HUES6 (cell line): ENCODE results near the gene RRP1B.
"Not testable (repeated sequence)": the region's sequence is repeated elsewhere in the genome, so short reads cannot be mapped to it uniquely, and the experiment has no call there.

ENCODE experiments used
- H3K27ac ChIP-seq: 2 replicates; pipeline ENCODE4 v1.7.0; 2013; ENCODE audit warnings: low read depth, mild to moderate bottlenecking, low read length, inconsistent platforms
- H3K27me3 ChIP-seq: 2 replicates; pipeline ENCODE4 v1.6.1; 2013; ENCODE audit warnings: low read length; ENCODE audit not compliant: control insufficient read depth, insufficient read depth
- H3K36me3 ChIP-seq: 2 replicates; pipeline ENCODE4 v1.6.1; 2013; ENCODE audit warnings: low read length; ENCODE audit not compliant: control insufficient read depth, insufficient read depth
- H3K4me1 ChIP-seq: 2 replicates; pipeline ENCODE4 v1.6.1; 2013; ENCODE audit warnings: low read length; ENCODE audit not compliant: control insufficient read depth, insufficient read depth
- H3K4me3 ChIP-seq: 2 replicates; pipeline ENCODE4 v1.5.1; 2013; ENCODE audit warnings: low read depth, low read length
- H3K9ac ChIP-seq: one replicate; pipeline ENCODE4 v1.6.1; 2013; ENCODE audit warnings: mild to moderate bottlenecking, low read length
- H3K9me3 ChIP-seq: 2 replicates; pipeline ENCODE4 v1.6.1; 2013; ENCODE audit warnings: low read depth, low read length; ENCODE audit not compliant: control insufficient read depth, insufficient read depth

RRP1B gene

GRCh38 chr21:43659136-43660000, at the start of gene RRP1B, which contains the start of gene HSF2BP:
Gene RRP1B, plus strand, starts transcription at chr21:43659560. Its CDS starts 105 bp downstream, at chr21:43659665.
Gene HSF2BP, minus strand, starts transcription at chr21:43659488. Its CDS starts 1,392 bp downstream, at chr21:43658096.
- H3K27ac ChIP-seq = peak within 1 kb of the TSS; percentile 79; the same call in 1 of the 2 replicates
- no peaks in the 10 kb centered on the region for H3K27me3 ChIP-seq
- H3K4me3 ChIP-seq = peak within 1 kb of the TSS; percentile 96
- H3K4me1 ChIP-seq = 0 out of 2 replicates have a peak, but pooled peaks cover 9% of the 10 kb centered on the region
- no peaks in the 10 kb centered on the region for H3K9me3 ChIP-seq
- peak within 1 kb of the TSS; percentile 96 for H3K9ac ChIP-seq
- peaks cover 31% of the 10 kb centered on the region for H3K36me3 ChIP-seq

- Histone ChIP-seq H3K4me1 (peaks cover 6% of the 10 kb centered on the region), H3K9ac (no peak overlapping the region), H3K4me3 (no peak overlapping the region), H3K36me3 (no peaks in the 10 kb centered on the region), H3K27ac (no peak overlapping the region), H3K9me3 (no peaks in the 10 kb centered on the region), H3K27me3 (no peaks in the 10 kb centered on the region)
These were observed 47.6 kb upstream of the RRP1B start for GRCh38 chr21:43611598-43612369.

DNA sequence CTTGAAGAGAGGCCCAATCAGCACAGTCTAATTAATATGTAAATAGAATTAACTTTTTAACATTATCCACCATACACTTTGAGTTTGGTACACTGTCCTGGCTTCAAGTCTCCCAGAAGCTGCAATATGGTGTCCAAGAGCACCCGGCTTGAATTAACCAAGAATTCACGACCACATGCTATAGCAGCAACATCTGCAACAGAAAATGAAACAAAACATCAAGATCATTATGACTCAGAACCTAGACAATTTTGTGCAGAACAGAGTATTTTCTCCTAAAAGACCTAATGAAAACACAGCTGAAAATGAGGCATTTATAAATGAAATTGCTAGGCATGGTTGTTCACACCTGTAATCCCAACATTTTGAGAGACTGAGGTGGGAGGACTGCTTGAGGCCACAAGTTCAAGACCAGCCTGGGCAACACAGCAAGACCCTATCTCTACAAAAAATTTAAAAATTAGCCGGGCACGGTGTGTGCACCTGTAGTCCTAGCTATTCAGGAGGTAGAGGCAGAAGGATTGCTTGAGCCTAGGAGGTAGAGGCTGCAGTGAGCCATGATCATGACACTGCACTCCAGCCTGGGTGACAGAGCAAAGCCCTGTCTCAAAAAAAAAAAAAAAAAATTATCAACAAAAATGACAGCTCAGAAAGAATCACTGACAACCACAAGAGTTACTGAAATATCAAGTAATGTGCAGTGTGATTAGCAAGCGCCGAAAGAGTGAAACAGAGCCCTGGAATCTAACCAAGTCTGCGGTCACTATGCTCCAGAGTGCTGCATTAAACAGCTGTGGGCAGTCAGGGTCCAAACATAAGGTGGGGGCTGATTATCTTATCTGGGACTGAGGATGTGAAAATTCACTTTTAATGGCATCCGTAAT, 45.4 kb upstream of the RRP1B start:
- Histone ChIP-seq H3K4me1 (peaks cover 6% of the 10 kb centered on the region), H3K27ac (no peak overlapping the region), H3K36me3 (no peaks in the 10 kb centered on the region), H3K9me3 (no peaks in the 10 kb centered on the region), H3K9ac (no peak overlapping the region), H3K27me3 (no peaks in the 10 kb centered on the region), H3K4me3 (no peak overlapping the region)

DNA sequence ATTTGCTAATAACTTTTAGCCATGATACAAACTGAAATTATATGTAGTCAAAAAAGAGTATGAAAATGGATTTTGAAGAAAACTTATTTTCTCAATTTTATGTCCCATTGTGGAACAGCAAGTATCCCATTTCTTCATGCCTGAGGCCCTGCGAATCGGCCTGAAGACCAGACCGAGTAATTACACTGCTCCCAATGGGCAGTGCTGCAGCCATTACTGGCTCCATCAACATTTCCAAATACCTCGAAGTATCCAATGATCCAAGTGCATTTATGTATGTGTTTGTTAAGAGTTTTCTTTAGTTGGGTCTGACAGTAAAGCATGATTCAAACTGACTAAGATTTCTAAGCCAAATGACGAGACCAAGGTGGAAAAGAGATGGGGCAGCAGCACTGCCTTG, 44.5 kb upstream of the RRP1B start:
- peaks cover 6% of the 10 kb centered on the region for H3K4me1 ChIP-seq
- no peaks in the 10 kb centered on the region for H3K36me3 ChIP-seq
- peaks cover 5% of the 10 kb centered on the region; the same call in 1 of the 2 replicates for H3K9me3 ChIP-seq
- no peak overlapping the region for H3K27ac ChIP-seq
- no peaks in the 10 kb centered on the region for H3K27me3 ChIP-seq
- no peak overlapping the region for H3K9ac ChIP-seq
- no peak overlapping the region for H3K4me3 ChIP-seq

DNA sequence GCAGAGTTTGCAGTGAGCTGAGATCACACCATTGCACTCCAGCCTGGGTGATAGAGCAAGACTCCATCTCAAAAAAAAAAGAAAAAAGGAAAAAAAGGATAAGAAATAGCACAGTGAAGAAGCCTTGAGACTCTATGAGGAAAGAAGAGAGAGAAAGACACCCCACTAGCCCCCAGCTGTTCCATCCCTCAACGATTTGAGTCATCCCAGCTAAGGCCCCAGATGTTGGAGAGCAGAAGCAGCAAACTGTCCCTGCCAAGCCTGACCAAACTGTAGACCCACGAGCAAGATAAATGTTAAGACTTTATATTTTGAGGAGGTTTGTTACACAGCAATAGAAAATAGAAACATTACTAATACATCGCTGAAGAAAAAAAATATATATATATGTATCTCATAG, 42.5 kb upstream of the RRP1B start:
- H3K9me3 ChIP-seq = peaks cover 18% of the 10 kb centered on the region
- not testable (repeated sequence) for H3K9ac ChIP-seq, H3K4me3 ChIP-seq, H3K36me3 ChIP-seq, H3K27me3 ChIP-seq, H3K27ac ChIP-seq, H3K4me1 ChIP-seq

GRCh38 chr21:43618940-43619339, 40.4 kb upstream of the RRP1B start:
- H3K27ac ChIP-seq = no peak overlapping the region
- H3K27me3 ChIP-seq = no peaks in the 10 kb centered on the region
- H3K4me3 ChIP-seq = no peak overlapping the region
- H3K4me1 ChIP-seq = no peaks in the 10 kb centered on the region
- no peaks in the 10 kb centered on the region for H3K36me3 ChIP-seq
- H3K9ac ChIP-seq = no peak overlapping the region
- H3K9me3 ChIP-seq = peaks cover 18% of the 10 kb centered on the region

DNA sequence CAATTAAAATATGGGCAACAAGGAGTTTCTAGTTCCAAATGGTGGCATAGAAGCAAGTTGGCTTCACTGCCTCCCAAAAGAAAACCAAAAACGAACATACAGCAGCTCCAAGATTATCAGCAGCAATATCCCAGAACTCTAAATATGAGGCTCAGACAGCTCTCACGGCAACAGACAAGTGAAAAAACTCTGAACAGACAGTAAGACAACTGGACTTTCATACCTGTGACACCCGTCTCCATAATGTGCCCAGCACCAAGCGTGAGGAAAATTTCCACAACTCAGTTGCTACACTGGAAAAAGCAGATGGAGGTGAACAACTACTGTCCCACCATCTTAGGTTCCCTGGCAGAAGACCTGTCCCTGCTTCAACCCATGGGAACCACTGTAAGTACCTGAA, 40.0 kb upstream of the RRP1B start:
- Histone ChIP-seq H3K9ac (no peak overlapping the region), H3K4me1 (no peaks in the 10 kb centered on the region), H3K9me3 (peaks cover 18% of the 10 kb centered on the region), H3K36me3 (no peaks in the 10 kb centered on the region), H3K27ac (no peak overlapping the region), H3K27me3 (no peaks in the 10 kb centered on the region), H3K4me3 (no peak overlapping the region)

- Histone ChIP-seq H3K9me3 (peaks cover 18% of the 10 kb centered on the region), H3K9ac (no peak overlapping the region), H3K36me3 (no peaks in the 10 kb centered on the region), H3K4me3 (no peak overlapping the region), H3K4me1 (no peaks in the 10 kb centered on the region), H3K27me3 (no peaks in the 10 kb centered on the region), H3K27ac (no peak overlapping the region)
These were observed 39.5 kb upstream of the RRP1B start for GRCh38 chr21:43619856-43620255.

GRCh38 chr21:43622796-43623195, 36.6 kb upstream of the RRP1B start:
- H3K27ac ChIP-seq = no peak overlapping the region
- no peaks in the 10 kb centered on the region for H3K4me1 ChIP-seq
- no peak overlapping the region for H3K9ac ChIP-seq
- H3K4me3 ChIP-seq = no peak overlapping the region
- peaks cover 21% of the 10 kb centered on the region for H3K9me3 ChIP-seq
- H3K27me3 ChIP-seq = no peaks in the 10 kb centered on the region
- no peaks in the 10 kb centered on the region for H3K36me3 ChIP-seq

DNA sequence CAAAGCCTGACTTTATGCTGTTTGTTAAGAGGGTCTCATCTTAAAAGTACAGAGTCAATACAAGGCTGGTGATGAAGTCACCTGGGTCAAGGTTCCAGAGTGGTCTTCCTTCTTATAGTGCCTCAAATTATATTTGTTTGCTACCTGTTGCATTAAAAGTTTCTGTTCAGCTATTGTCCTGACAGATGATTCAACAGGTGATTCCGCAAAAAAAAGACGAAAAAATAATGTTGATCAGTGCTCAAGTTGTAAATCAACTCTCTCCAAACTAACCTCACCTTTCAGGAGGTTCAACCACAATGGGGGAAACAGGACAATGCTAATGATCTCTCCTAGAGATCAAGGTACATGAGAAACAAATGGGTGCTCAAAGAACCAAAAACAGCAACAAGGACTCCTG, 35.8 kb upstream of the RRP1B start:
- Histone ChIP-seq H3K4me1 (no peaks in the 10 kb centered on the region), H3K27me3 (no peaks in the 10 kb centered on the region), H3K9me3 (peaks cover 28% of the 10 kb centered on the region), H3K4me3 (no peak overlapping the region), H3K9ac (no peak overlapping the region), H3K36me3 (no peaks in the 10 kb centered on the region), H3K27ac (no peak overlapping the region)
